ENCODE results near the gene PNPLA1.

The PNPLA1 gene

DNA sequence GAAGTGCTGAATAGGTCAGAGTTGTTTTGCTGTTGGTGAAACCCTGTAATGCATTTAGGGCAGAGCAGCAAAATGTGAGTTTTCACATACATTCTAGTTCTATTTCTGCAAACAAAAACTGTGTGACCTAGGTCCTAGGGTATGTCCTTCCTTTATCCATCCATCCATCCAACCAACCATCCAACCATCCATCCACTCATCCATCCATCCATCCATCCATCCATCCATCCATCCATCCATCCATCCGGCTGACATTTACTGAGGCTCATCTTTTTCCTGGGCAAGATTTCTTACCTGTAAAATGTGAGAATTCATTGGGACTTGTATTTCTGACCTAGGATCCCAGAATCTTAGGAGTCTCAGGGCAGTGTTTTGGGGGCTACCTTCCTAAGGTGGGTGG, 14.5 kb downstream of the PNPLA1 start:
- no peak for DNase-seq (ENCODE audit: low read depth in 2 of 2, low spot score in 1 of 2)

DNA sequence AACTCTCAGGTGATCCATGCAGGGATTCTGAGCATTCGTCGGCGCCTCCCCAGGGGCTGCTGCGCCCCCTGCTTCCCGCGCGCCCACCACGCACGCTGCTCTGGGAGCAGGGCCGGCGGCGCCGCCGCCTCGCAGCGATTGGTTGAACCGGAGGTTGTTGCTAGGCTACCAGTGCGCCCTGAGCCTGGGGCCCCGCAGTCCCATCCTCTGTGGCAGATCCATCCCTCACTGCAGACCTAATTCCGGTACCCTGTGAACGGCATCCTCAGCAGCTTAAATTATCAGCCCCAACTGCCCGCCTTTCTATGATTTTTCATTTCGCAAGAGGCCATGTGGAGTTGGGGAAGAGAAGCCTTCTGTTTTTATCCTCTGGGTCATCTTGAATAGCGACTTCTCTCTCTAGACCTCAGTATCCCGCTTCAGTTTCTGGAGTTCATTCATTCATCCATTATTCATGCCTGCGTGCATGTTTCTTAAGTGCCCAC, 15.4 kb downstream of the PNPLA1 start:
- DNase-seq (ENCODE audit: low read depth in 2 of 2, low spot score in 1 of 2) = no peak

DNA sequence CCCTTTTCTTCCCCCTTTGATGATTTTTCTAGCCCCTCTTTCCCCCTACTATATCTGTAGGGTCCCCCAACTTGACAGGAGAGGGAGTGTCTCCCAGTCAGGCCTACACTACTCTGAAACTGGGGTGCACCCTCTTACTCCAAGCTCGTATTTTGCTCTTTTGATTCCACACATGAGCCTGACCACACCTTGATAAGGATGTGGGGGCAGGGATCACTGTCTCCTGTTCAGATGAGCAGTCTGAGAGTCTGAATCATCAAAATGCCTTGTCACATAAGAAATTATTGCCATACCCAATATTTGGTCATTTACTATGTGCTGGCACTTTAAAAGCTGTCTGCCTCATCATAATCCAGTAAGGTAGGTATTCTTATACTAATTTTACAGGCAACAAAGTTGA, 15.9 kb downstream of the PNPLA1 start:
- no peak for DNase-seq (ENCODE audit: low read depth in 2 of 2, low spot score in 1 of 2)

DNA sequence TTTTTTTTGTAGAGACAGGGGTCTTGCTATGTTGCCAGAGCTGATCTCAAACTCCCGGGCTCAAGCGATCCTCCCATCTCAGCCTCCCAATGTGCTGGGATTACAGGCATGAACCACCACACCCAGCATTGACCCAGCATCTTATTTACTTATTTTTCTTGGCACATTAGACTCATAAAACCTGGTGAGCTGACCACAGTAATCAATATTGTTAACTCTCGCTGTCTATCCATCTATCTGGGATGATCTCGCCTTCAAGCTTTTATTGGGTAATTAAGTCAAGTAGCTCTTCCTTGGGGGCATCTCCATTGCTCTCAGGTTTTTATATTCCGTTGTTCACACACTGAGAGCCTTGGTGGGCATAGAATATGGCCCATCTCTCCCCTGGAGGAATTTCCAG, 17.0 kb downstream of the PNPLA1 start:
- DNase-seq (ENCODE audit: low read depth in 2 of 2, low spot score in 1 of 2) = no peak

DNA sequence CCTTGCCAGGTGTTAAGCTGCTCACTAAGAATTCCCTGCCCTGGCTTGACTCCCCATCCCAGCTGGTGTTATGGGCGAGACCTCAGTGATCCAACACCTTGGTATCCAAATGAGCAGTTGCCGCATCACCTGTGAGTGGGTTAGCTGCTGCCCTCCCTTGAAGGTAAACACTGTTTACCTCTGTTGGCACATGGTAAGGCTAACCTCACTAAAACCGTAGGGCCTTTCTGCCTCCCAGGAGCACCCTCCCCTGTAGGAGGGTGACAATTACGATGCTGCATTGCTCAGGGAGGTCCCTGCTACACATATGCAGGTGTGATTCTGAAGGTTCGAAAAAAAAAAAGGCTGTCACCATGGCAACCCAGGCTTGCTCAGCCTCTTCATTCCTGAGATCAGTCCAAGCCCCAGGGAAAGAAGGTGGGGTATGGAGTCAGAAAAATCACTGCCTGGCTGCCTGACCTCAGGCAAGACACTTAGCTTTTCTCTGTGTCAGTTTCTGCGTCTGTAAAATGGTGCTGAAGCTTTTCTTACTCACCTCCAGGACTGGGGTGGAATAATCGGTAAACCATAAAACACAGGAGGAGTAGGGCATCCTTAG, 19.5 kb downstream of the PNPLA1 start:
- no peak for DNase-seq (ENCODE audit: low read depth in 2 of 2, low spot score in 1 of 2)

DNA sequence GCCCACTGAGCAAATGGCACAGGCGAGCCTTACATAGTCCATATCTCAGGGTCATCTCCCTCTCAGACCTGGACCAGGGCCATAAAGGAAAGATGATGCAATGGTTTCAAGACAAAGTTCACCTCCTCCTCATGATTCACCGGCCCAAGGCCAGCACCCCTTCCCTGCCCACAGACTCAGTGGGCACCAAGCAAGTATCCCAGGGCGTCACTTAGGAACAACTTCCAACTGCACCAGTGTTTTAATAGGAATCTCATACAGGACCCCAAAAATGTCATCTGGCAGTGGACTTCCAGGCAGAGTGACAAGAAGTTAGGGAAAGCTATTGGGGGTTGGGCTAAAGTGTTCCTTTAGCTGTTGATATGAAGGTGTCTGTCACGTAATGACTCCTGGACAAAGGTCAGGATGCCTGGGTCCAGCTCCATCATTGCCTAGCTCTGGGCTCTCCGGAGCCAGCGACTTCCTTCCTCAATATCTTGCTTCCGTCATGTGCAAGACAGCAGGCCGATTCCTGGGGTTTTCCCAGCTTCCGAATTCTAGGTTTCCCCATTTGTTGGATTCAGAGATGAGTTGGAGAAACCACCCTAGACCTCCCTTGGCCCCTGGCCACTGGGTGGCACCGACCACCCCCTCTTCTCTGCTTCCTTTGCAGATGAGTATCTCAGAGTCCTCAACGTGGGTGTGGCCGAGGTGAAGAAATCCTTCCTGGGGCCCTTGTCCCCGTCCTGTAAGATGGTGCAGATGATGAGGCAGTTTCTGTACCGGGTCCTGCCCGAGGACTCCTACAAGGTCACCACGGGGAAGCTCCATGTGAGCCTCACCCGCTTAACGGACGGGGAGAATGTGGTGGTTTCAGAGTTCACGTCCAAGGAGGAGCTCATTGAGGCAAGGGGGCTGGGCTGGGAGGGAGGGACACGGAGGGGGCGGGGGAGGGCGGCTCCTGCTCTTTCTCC, 21.1 kb downstream of the PNPLA1 start:
- no peak for DNase-seq (ENCODE audit: low read depth in 2 of 2, low spot score in 1 of 2)

DNA sequence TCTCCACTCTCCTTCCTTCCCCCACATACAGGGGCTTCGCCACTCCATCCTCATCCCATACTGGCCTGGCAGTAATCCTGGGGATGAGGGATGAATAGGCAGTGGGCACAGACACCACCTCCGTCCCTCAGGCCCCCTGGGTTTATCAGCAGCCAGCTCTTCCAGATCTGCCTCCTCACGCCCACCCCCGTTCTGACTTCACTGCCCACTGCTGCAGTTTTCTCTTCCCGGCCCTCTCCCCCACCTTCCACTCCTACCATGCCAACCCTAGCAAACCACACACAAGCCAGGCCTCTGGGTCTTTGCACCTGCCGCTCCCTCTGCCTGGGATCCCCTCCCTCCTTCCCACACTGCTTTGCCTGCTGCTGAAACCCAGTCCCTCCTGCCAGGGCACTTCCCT, 22.3 kb downstream of the PNPLA1 start:
- no peak for DNase-seq (ENCODE audit: low read depth in 2 of 2, low spot score in 1 of 2)

DNA sequence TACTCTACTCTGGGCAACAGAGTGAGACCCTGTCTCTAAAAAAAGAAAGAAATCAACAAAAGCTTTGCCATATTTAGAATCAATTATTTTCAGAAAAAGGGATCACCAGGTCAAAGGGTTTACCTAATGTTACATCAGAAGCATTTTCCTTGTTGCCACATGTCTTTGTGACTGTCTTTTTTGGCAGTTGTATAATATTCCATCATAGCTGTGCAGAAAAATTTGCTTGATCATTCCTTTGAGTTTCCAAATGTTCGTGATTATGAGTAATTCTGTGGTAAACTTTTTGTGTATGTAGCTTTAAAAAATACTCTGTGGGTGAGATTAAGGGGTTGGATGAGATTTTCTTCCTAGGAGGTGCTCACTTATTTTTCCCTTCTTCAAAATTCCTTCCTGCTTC, 26.4 kb downstream of the PNPLA1 start:
- DNase-seq (ENCODE audit: low read depth in 2 of 2, low spot score in 1 of 2) = no peak

DNA sequence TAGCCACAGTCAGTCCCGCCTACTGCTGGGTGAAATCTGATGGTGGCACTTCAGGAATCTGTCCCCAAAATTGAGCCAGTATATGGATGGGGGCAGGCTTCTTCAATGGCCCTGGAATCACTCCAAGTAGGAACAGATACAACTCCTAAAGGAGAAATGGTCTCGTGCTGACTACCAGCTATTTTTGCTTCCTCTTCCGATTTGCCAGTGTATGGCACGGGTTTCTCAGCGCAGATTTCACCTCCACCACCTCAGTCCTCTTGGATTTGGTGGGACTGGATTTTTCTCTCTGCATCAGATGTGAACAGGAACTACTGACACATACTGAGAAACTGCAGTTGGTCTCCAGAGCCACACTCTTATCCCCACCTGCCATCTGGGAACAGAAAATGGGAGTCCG, 27.2 kb downstream of the PNPLA1 start:
- DNase-seq (ENCODE audit: low read depth in 2 of 2, low spot score in 1 of 2) = no peak

DNA sequence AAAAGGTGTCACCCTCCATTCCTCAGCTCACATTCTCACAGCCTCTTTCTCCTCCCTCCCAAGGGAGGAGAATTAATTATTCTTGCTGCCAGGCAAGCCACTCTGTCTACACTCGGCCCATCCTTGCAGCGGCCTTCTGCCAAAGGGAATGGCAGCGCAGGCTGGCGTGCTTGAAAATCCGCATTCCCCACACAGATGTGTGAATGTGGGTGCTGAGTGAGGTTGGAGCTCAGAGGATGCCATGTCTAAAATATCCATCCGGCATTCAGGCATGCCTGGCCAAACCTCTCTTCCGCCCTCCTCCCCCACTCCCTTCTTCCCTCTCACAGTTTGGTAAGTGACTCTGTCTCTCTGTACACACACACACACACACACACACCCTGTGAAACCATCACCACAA, 27.7 kb downstream of the PNPLA1 start:
- DNase-seq (ENCODE audit: low read depth in 2 of 2, low spot score in 1 of 2) = no peak

DNA sequence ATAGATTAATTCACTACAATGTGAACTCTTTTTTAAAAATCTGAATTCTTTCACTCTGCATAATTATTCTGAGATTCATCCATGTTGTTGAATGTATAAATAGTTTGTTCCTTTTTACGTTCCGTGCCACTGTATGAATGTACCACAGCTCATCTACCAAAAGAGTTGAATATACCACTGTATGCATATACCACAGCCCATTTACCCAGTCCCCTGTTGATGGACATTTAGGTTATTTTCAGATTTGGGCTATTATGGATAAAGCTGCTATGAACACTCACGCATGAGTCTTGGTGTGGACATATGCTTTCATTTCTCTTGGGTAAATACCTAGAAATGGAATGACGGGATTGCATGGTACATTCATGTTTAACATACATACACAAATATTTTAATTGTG, 28.2 kb downstream of the PNPLA1 start:
- no peak for DNase-seq (ENCODE audit: low read depth in 2 of 2, low spot score in 1 of 2)

DNA sequence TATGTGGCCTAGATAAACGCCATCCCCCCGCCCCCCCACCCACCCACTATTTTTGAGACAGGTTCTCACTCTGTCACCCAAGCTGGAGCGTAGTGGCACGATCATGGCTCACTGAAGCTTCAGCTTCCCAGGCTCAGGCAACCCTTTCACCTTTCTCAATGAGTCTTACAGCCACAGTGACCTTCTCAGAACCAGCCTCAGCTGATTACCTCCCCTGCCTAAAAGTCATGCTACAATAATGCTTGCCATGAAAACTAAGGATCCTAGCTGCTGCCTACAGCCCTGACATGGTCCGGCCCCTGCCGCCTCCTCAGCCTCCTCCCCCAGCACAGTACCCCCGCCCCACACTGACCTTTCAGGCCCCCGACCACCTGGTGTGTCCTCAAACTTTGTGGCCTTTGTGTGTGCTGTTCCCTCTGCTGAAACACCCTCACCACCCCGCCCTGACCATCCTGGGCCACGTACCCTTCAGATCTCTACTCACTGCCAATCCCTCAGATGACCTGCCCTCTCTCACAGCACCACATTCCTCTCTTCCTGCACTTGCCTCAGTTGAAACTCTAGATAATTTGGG, 31.3 kb downstream of the PNPLA1 start:
- DNase-seq (ENCODE audit: low read depth in 2 of 2, low spot score in 1 of 2) = no peak

DNA sequence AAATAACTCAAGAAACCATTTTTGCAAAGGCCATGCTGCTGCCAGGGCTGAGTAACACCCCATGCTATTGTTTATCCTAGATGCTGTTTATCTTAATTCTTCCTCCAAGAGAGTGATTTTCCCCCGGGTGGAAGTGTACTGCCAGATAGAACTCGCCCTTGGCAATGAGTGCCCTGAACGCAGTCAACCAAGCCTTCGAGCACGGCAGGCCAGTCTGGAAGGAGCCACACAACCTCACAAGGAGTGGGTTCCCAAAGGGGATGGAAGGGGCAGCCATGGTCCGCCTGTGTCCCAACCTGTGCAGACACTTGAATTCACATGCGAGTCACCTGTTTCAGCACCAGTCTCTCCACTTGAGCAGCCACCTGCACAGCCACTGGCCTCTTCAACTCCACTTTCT, 31.9 kb downstream of the PNPLA1 start:
- DNase-seq (ENCODE audit: low read depth in 2 of 2, low spot score in 1 of 2) = no peak

DNA sequence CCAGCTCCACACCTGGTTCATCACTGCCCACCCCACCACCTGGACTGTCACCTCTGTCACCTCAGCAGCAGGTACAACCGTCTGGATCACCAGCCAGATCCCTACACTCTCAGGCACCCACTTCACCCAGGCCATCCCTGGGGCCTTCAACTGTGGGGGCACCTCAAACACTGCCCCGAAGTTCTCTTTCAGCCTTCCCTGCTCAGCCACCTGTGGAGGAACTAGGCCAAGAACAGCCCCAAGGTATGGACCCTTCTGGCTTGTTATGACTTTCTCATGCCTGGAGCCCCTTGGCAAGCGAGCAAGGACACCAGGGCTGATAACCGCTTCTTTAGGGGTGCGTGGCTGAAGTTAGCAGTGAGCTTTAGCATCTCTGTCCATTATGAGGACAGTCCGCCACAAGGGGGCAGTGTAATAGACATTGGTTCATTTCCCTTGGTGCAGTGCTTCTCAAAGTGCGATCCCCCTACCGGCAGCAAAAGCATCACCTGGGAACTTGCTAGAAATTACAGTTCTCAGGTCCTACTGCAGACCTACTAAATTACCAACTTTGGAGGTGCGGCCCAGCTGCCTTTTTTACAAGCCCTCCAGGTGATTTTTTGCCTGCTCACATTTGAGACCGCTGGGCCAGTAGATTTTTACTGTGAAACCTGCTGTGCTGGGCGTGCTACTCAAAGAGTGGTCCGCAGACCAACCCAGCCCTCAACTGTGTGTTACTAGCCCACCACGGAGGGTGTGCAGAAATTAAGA, 32.5 kb downstream of the PNPLA1 start:
- peak; percentile 83 to 94 for DNase-seq (ENCODE audit: low read depth in 2 of 2, low spot score in 1 of 2)

DNA sequence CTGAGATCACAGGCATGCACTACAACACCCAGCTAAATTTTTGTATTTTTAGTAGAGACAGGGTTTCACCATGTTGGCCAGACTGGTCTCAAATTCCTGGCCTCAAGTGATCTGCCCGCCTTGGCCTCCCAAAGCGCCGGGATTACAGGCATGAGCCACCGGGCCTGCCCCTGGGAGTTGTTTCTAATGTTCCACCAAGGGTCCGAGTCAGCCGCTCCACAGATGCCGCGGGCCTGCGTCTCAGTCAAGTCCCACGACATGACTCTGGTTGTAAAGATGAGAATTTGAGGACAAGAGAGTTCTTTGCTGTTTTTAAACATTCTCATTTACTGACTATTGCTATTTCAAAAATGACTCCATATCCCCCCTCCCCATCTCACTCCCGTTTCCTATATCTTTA, 36.0 kb downstream of the PNPLA1 start:
- no peak for DNase-seq (ENCODE audit: low read depth in 2 of 2, low spot score in 1 of 2)

DNA sequence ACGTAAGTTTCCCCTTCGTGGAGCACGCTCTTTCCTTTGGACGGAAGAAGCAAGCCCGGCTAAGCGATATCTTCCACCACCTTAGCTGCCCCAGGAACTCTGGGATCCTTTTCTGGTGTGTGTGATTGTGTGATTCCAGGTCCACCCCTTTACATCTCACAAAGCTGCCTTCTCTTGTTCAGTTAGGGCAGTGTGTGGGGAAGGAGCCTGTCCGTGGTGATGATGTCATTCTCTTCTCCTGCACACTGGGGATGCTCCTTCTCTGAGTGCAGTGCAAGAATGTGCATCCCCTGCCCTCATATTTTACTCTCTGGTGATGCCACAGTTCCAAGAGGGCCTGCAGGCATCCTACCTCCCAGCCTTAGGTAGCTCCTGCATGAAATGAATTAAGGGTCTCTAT, 36.5 kb downstream of the PNPLA1 start:
- no peak for DNase-seq (ENCODE audit: low read depth in 2 of 2, low spot score in 1 of 2)

DNA sequence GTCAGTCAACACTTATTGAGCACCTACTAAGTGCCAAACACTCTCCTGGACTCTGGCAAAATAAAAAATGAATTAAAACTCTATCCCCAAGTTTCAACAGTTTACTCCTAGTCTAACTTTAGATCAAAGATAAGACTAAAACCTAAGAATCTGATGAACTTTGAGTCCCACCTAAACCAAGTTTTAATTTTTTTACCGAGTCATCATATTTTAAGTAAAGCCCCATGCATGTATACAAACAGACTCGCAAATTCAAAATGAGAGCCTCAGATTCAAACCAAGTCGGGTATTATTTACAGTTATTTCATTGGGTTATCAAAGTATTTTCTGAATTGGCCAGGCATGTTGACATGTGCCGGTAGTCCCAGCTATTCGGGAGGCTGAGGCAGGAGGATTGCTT, 38.7 kb downstream of the PNPLA1 start:
- DNase-seq (ENCODE audit: low read depth in 2 of 2, low spot score in 1 of 2) = no peak

DNA sequence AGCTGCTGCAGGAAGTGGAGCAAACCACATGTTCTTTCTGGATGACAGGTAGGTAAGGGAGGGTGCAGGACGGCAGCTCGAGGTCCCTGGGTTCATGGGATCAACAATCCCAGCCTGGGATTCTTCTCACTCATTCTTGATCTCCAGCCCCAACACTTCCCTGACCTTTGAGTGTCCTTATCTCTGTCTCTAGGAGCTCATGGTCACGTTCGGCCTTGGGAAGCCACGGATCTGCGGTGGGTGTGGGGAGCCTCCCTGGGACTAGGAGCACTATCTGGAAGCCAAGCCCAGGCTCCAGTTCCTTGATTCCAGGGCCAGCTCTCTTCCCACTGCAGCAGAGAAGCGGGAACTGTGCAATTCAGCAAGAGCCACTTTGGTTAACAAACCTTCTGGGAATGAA, 39.3 kb downstream of the PNPLA1 start:
- DNase-seq (ENCODE audit: low read depth in 2 of 2, low spot score in 1 of 2) = no peak

DNA sequence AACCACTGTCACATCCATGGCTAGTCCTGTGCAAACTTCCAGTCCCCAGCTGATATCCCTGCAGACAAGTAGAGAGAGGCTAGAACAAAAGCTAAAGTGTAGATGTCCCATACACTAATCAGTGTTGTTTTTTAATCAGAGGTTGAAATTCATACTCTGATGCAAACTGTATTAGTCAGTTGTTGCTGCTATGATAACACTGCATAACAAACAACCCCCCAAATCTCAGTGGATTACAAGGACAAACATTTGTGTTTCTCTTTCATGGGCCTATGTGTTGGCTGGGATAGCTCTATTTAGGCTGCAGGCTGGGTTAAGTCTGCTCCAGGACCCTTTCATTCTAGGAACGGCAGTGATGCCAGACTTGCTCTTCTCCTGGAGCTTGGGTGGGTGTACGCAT, 40.0 kb downstream of the PNPLA1 start:
- DNase-seq (ENCODE audit: low read depth in 2 of 2, low spot score in 1 of 2) = no peak

DNA sequence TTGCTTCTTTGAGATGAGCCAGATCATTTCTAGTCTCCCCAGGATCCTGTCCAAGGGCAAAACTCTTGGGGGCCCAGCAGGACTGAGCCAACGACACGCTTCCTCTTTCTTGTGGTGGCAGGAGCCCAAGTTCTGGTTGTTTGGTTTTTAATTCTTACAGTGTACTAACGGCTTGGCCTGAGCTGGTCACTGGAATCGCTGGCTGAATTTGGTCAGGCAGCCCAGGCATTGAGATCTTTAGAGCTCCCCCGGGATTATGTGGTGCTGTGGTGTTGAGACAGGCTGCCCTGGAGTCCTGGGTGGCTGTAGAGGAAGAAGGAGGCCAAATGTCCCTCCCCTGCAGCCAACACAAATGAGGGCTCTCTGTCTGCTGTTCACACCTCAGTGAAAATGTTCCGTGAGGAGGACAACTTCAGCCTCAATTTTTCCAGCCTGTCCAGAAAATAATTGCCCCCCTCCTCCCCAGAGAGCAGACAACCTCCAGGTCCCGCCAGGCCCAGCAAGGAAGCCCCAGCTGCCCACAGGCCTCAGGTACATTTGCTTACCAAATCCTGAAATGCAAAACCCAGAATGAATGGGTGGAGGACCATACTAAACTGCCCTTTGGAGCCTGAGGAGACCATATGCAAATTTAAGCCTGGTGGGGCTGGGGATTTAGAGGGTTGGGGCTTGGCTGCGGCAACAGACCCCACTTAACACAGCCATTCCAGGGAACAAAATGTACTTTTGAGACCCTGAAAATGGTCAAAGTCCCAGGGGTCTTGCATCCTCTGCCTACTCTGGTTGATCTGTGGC, 43.2 kb downstream of the PNPLA1 start:
- DNase-seq (ENCODE audit: low read depth in 2 of 2, low spot score in 1 of 2) = no peak

DNA sequence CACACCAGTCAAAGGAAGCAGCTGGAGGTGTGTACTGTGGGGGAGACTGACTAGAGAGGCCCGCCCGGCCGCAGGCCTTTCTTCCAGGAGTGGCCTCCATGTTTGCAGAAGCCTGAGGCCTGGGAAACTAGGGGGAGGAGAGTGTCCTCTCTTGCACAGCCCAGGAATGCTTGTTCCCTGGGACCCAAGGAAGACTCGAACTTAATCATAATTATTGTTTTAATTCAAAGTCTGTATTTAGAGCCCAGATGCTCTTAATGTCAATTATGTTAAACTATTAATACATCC, 43.7 kb downstream of the PNPLA1 start:
- no peak for DNase-seq (ENCODE audit: low read depth in 2 of 2, low spot score in 1 of 2)
